H1 (cell line): Measurements from ENCODE around the gene PLPPR3. TPM values are rescaled to one million over a fixed set of nuclear protein-coding genes. Genes with fewer than 3 reads are reported as not detected.

Experiments used
- CHD1 ChIP-seq: IDR thresholded peaks from 2 replicates; pipeline ENCODE4 v1.6.1; 2012; ENCODE audit warnings: low read depth, low read length, improper control_type of control experiment
- NANOG ChIP-seq: IDR thresholded peaks from 2 replicates; pipeline ENCODE4 v1.6.1; 2011; ENCODE audit warnings: low read length, low read depth, mild to moderate bottlenecking, inconsistent platforms; ENCODE audit not compliant: insufficient read depth, poor library complexity, severe bottlenecking
- polyA plus RNA-seq, 7 experiments: library from polyadenylated mRNA; depleted of rRNA in 3 of 7; stranded (reverse) in 5 of 7; unstranded in 2 of 7; fragments of >200 nt in 5 of 7; fragments of 200-250 nt in 2 of 7; gene quantifications; 1 replicate in 5 of 7; 2 replicates in 1 of 7; 4 replicates in 1 of 7; pipeline versions ENCODE4 v1.2.1 to v1.2.3, GENCODE V29; 2011 to 2013; ENCODE audit warnings: missing spikeins in 2 of 7, mixed read lengths in 2 of 7
- total RNA-seq: library from RNA; stranded (reverse); fragmentation: NEBNext Ultra II Directional; extraction: Animal tissue kit (Norgen Biotek cat#: 25700); gene quantifications from 2 replicates; pipeline ENCODE4 v1.2.1, GENCODE V29; 2021
- TF ChIP-seq, protein P1 (sequence below): IDR thresholded peaks from 2 replicates; pipeline ENCODE4 v1.6.1; 2012; ENCODE audit warnings: inconsistent platforms
- TF ChIP-seq, protein P2 (sequence below): IDR thresholded peaks from 2 replicates; pipeline ENCODE4 v1.6.1; 2012; ENCODE audit warnings: low read length, inconsistent platforms
- TF ChIP-seq, protein P3 (sequence below): IDR thresholded peaks from 2 replicates; pipeline ENCODE4 v1.6.1; 2012; ENCODE audit warnings: inconsistent platforms

Gene PLPPR3
- total and polyA plus RNA-seq, 2 of the 8 experiments (the other 6 are each of a cell fraction or from before 2014, with no cell fraction given), result 71.7 to 76.4 TPM

DNA sequence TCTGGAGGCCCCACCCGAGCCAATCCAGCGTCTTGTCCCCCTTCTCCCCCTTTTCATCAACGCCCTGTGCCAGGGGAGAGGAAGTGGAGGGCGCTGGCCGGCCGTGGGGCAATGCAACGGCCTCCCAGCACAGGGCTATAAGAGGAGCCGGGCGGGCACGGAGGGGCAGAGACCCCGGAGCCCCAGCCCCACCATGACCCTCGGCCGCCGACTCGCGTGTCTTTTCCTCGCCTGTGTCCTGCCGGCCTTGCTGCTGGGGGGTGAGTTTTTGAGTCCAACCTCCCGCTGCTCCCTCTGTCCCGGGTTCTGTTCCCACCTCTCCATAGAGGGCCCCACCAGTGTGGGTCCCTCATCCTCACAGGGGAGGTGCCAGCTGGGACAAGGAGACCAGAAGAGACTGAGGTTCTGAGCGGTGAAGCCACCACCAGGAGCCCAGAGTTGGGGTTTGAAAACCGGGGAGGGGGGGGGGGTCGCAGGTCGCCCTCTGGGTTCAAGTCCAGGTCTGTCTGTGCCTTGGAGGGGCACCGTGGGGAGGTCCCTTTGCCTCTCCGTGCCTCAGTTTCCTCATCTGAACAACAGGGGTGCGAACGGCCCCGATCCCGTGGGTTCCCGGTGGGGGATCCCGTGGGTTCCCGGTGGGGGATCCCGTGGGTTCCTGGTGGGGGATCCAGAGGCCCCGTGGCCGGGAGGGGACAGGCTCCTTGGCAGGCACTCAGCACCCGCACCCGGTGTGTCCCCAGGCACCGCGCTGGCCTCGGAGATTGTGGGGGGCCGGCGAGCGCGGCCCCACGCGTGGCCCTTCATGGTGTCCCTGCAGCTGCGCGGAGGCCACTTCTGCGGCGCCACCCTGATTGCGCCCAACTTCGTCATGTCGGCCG, 30.6 kb upstream of the PLPPR3 start, which contains the start of gene ELANE (continued):
- TF ChIP-seq, protein P1, sequence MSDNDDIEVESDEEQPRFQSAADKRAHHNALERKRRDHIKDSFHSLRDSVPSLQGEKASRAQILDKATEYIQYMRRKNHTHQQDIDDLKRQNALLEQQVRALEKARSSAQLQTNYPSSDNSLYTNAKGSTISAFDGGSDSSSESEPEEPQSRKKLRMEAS, result no peak
- TF ChIP-seq, protein P2, sequence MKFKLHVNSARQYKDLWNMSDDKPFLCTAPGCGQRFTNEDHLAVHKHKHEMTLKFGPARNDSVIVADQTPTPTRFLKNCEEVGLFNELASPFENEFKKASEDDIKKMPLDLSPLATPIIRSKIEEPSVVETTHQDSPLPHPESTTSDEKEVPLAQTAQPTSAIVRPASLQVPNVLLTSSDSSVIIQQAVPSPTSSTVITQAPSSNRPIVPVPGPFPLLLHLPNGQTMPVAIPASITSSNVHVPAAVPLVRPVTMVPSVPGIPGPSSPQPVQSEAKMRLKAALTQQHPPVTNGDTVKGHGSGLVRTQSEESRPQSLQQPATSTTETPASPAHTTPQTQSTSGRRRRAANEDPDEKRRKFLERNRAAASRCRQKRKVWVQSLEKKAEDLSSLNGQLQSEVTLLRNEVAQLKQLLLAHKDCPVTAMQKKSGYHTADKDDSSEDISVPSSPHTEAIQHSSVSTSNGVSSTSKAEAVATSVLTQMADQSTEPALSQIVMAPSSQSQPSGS, result no peak
- no peak for TF ChIP-seq CHD1
- TF ChIP-seq, protein P3, sequence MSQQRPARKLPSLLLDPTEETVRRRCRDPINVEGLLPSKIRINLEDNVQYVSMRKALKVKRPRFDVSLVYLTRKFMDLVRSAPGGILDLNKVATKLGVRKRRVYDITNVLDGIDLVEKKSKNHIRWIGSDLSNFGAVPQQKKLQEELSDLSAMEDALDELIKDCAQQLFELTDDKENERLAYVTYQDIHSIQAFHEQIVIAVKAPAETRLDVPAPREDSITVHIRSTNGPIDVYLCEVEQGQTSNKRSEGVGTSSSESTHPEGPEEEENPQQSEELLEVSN, result no peak
- no peak for TF ChIP-seq NANOG
